ENCODE data around the gene PANX2. TPM values are rescaled to one million over a fixed set of nuclear protein-coding genes. Genes with fewer than 3 reads are reported as not detected.

Gene PANX2
- total RNA-seq, 1 experiment from 2014 or later, result 18.0 TPM

DNA sequence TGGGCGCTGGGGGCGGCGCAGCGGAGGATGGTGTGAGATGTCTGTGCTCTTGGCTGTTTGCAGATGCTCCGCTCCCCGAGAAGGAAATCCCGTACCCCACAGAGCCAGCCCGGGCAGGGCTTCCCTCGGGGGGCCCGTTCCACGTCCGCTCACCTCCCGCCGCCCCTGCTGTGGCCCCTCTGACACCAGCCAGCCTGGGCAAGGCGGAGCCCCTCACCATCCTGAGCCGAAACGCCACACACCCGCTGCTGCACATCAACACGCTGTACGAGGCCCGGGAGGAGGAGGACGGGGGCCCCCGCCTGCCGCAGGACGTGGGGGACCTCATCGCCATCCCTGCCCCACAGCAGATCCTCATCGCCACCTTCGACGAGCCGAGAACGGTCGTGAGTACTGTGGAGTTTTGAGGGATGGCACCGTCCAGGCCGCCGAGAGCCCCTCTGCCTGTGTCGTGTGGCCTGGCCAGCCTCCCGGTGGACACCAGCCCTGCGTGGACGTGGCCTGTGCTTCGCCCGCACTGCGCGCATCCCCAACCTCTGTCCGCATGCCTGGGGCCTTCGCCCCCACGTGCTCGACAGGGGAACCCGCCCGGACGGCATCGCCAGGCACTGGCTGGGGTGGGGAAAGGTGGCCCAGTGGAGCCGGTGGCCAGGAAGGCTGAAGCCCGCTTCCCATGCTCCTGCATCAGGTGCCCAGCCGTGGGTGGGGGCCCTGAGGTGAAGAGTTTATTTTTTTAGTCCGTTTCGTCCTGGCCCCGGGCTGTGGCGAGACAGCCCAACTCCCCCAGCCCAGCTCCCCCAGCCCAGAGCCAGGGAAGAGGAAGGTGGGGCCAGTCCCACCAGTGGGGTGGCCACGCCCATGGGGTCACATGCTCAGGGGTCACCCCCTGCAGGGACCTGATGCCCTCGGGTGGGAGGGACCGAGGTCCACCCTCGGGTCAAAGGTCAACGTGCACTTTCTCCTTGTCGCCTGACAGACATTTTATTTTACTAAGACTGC is 8.6 kb downstream of the PANX2 start:
- no peak for DNase-seq (ENCODE audit: low read depth)
- in situ Hi-C loops (cut with HindIII; ENCODE audit: low pct_unique_long_range_greater_than_20kb, low sequenced_read_pairs), result no loop called here

DNA sequence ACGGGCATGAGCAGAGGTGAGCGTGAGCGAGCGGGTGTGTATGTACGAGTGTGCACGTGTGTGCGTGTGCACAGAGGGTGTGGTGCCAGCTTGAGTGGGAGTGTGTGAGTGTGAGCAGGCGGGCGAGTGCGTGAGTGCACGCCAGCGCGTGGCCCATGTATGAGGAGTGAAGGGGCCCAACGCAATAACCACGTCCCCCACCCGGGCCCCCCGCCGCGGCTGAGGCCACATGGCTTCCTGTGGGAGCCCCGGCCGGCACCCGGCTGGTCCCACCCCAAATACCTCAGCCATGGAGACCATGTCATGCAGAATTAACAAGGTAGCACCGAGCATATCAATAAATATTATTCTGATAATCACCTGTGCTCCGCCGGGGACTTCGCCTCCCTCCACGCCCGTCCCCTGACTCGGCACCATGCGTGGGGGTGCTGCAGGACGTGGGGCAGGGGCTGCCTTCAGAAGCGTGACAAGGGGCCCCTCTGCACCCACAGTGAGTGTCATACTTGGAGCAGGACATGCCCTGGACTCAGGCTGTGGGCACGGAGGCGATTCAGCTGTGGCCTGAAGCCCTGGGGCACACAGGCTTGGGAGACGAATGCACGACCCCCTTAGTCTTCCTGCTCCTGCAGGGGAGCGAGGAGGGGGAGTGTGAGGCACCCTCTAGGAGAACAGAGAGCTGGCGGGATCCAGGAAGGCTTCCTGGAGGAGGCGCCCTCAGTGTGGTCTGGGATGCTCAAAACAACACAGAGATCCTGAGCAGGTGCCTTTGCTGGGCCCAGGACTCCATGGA is 9.6 kb downstream of the PANX2 start:
- DNase-seq (ENCODE audit: low read depth), result no peak
- in situ Hi-C loops (cut with HindIII; ENCODE audit: low pct_unique_long_range_greater_than_20kb, low sequenced_read_pairs), result no loop called here

- DNase-seq (ENCODE audit: low read depth), result no peak
- in situ Hi-C loops (cut with HindIII; ENCODE audit: low pct_unique_long_range_greater_than_20kb, low sequenced_read_pairs), result no loop called here
Measured at GRCh38 chr22:50180727-50181521, 10.4 kb downstream of the PANX2 start.

DNA sequence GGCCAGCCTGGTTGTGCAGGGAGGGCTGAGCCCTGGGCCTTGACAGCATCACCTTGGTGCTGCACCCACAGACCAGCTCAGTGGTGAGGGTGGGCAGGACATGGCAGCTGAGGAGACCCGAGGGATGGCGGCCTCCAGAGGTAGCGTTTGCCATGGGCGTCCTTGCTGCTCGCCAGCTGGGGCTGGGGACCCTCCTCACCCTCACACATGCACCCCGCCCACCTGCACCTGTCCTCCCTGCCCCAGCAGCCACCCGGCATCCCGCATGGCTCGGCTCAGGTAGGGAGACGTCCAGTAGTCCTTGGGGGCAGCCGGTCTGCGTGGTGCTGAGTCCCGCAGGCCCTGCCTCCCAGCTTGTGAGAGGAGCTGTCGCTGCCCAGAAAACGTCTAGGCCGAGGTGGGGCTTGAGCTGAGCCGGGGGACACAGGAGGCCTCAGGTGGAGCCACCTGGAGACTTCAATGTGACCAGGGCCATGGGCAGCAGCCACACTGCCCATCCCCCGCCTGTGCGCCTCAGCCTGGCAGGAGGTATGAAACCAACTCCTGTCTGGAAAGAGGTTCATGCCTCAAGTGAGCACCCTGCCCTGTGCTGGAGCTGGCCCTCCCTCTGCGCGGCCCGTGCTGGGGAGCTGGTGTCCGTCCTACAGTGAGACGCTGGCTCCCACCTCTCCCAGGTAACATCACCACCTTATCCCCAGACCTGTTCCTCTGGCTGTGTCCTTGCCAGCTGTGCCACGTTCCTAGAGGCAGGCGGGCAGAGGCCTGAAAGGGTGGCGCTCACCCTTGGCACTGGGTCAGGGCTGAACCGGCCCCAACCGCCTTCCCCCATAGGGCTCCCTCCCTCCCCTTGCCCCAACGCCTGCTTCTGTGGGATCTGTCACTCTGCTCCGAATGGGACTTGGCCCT is 11.9 kb downstream of the PANX2 start:
- no peak for DNase-seq (ENCODE audit: low read depth)
- in situ Hi-C loops (cut with HindIII; ENCODE audit: low pct_unique_long_range_greater_than_20kb, low sequenced_read_pairs), result no loop called here

GRCh38 chr22:50183141-50183971 is 12.8 kb downstream of the PANX2 start:
- in situ Hi-C loops (cut with HindIII; ENCODE audit: low pct_unique_long_range_greater_than_20kb, low sequenced_read_pairs), result no loop called here
- no peak for DNase-seq (ENCODE audit: low read depth)

- no peak for DNase-seq (ENCODE audit: low read depth)
- in situ Hi-C loops (cut with HindIII; ENCODE audit: low pct_unique_long_range_greater_than_20kb, low sequenced_read_pairs), result no loop called here
Measured at GRCh38 chr22:50184004-50184901, 13.7 kb downstream of the PANX2 start.

GRCh38 chr22:50184902-50185374 is 14.4 kb downstream of the PANX2 start:
- in situ Hi-C loops (cut with HindIII; ENCODE audit: low pct_unique_long_range_greater_than_20kb, low sequenced_read_pairs), result no loop called here

GRCh38 chr22:50185375-50186087 is 15.0 kb downstream of the PANX2 start, which contains the start of gene TRABD:
Gene TRABD (plus strand): TSS chr22:50185913. CDS start chr22:50193061, 7,148 bp downstream.
- peak; percentile 65 for DNase-seq (ENCODE audit: low read depth)
- in situ Hi-C loops (cut with HindIII; ENCODE audit: low pct_unique_long_range_greater_than_20kb, low sequenced_read_pairs), result no loop called here

More at GRCh38 chr22:50184902-50185374, 14.4 kb downstream of the PANX2 start:
- no peak for DNase-seq (ENCODE audit: low read depth)

DNA sequence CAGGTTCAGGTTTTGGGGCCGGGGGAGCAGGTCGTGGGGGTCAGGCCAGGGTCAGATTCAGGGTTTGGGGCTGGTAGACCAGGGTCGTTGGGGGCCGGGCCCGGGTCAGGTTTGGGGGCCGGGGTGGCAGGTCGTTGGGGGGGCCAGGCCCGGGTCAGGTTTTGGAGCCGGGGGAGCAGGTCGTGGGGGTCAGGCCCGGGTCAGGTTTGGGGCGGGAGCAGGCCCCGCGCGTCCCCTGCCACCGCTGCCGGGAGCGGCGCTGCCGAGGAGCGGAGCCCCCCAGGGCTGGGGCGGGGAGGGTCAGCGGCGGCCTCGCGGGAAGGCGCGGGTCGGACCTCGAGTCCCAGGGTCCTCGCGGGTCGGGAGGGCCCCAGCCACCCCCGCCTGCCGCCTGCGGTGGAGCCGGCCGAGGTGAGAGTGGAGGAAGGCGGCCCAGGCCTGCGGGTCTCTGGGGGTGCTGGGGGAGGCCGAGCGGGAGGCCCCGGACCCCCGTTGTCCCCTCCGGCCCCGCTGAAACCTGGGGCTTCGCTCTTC is 15.7 kb downstream of the PANX2 start:
- in situ Hi-C loops (cut with HindIII; ENCODE audit: low pct_unique_long_range_greater_than_20kb, low sequenced_read_pairs), result no loop called here
- DNase-seq (ENCODE audit: low read depth), result no peak

DNA sequence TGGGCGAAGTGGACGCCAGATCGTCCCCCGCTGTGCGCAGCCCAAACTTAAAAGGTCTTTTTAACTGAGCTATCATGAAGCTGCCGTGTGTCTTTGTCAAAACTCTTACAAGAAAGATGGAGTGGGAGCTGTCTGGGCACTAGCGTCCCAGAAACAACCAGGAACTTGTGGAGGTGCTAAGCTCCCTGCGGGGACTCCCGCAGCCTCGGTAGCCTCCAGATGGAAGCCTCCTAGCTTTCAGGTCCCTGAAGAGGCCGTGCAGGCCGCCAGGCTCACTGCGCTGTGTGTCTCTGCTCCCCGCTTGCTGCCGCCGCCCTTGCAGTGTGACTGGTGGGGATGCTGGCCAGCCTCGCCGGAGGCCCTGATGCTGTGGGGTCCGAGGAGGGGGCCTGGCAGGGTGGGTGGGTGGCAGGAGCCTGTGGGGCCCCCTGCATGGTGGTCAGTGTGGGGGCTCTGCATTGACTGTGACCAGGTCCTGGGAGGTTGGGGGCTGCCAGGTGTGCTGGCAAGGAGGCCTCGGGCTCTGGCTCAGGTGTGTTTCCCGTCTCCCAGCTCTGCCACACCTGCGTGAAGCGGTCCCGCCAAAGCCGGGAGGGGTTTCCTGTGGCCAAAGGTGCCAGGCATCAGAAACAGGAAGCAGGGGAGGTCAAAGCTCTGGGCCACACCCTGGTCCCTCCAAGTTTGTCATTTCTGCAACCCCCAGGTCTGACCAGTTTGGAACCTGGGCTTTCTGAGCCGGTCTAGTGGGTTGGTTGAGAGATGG is 16.4 kb downstream of the PANX2 start:
- in situ Hi-C loops (cut with HindIII; ENCODE audit: low pct_unique_long_range_greater_than_20kb, low sequenced_read_pairs), result no loop called here
- DNase-seq (ENCODE audit: low read depth), result no peak

DNA sequence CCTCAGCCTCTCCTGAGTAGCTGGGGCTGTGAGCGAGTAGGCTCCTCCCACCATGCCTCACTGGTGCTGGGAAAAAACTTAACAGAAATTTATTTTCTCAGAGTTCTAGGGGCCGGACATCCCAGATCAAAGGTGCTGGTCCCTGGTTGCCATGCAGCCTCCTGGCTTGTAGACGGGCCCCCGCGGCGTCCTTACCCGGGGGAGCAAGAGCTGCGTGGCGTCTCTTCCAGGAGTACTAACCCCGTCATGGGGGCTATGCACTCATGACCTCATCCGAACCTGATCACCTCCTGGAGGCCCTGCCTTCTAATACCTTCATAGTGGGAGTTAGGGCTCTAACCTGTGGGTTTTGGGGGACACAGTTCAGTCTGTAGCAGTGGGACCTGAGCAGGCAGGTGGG is 17.8 kb downstream of the PANX2 start:
- in situ Hi-C loops (cut with HindIII; ENCODE audit: low pct_unique_long_range_greater_than_20kb, low sequenced_read_pairs), result no loop called here
- no peak for DNase-seq (ENCODE audit: low read depth)

GRCh38 chr22:50189184-50189848 is 18.8 kb downstream of the PANX2 start:
- DNase-seq (ENCODE audit: low read depth), result no peak
- in situ Hi-C loops (cut with HindIII; ENCODE audit: low pct_unique_long_range_greater_than_20kb, low sequenced_read_pairs), result no loop called here

DNA sequence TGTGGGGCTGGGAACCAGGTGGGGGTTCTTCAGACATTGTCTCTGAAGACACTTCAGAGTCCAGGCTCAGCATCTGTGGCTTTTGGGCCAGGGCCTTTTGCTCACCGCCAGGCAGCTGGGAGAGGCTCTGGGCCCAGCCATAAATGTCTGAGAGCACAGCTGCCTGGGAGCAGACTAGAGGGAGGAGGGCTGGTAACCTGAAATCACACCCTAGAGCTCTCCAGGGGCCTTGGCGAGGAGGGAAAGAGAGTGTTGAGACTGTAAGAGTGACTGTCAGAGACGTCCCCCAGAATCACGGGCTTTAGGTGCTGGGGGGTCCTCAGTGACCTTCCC is 19.3 kb downstream of the PANX2 start:
- in situ Hi-C loops (cut with HindIII; ENCODE audit: low pct_unique_long_range_greater_than_20kb, low sequenced_read_pairs), result no loop called here
- DNase-seq (ENCODE audit: low read depth), result no peak
